LoVo (cell line): Measurements from ENCODE around the gene COL1A1.

Source experiments
- DNase-seq: peaks from one replicate; pipeline ENCODE4 v3.0.0-alpha.2; 2016; ENCODE audit warnings: low spot score

COL1A1 gene

DNA sequence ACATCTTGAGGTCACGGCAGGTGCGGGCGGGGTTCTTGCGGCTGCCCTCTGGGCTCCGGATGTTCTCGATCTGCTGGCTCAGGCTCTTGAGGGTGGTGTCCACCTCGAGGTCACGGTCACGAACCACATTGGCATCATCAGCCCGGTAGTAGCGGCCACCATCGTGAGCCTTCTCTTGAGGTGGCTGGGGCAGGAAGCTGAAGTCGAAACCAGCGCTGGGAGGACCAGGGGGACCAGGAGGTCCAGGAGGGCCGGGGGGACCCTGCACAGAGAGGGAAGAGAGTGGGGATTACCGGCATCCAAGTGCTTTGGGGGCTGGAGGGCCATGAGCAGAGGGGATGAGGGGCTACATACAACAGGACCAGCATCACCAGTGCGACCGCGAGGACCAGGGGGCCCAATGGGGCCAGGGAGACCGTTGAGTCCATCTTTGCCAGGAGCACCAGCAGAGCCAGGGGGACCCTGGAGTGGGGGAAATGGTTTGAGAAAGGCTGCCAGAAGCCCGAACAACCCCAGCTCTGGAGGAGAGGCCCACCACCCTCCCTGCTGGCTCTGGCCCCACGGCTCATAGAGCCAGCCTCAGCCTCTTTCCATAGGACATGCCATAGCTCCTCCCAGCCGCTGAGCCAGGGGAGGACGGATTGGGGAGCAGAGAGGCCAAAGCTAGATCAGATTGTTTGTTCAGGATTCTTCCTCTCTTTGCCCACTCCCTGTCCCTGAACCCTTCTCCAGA lies 14.6 kb downstream of the COL1A1 start:
- DNase-seq = no peak

DNA sequence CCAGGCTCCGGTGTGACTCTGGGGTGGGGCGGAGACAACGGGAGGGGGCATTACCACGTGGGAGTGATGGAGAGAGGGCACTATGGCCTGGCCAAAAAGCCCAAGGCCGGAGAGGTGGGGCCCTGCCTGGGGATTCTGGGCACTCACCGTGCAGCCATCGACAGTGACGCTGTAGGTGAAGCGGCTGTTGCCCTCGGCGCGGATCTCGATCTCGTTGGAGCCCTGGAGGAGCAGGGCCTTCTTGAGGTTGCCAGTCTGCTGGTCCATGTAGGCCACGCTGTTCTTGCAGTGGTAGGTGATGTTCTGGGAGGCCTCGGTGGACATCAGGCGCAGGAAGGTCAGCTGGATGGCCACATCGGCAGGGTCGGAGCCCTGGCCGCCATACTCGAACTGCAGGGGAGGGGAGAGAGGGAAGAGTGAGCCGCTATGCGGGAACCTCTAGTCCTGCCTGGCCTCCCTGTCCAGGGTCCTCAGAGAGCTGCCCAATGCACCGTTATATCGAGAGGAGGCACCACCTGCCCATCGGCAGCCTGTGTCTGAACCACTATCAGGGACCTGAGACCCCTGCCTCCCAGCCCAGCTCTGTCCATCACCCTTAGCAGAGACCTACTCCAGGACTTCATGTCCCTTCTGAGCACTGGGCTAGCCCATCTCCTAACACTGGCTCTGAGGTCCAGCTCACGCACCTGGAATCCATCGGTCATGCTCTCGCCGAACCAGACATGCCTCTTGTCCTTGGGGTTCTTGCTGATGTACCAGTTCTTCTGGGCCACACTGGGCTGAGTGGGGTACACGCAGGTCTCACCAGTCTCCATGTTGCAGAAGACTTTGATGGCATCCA lies 15.6 kb downstream of the COL1A1 start:
- no peak for DNase-seq

DNA sequence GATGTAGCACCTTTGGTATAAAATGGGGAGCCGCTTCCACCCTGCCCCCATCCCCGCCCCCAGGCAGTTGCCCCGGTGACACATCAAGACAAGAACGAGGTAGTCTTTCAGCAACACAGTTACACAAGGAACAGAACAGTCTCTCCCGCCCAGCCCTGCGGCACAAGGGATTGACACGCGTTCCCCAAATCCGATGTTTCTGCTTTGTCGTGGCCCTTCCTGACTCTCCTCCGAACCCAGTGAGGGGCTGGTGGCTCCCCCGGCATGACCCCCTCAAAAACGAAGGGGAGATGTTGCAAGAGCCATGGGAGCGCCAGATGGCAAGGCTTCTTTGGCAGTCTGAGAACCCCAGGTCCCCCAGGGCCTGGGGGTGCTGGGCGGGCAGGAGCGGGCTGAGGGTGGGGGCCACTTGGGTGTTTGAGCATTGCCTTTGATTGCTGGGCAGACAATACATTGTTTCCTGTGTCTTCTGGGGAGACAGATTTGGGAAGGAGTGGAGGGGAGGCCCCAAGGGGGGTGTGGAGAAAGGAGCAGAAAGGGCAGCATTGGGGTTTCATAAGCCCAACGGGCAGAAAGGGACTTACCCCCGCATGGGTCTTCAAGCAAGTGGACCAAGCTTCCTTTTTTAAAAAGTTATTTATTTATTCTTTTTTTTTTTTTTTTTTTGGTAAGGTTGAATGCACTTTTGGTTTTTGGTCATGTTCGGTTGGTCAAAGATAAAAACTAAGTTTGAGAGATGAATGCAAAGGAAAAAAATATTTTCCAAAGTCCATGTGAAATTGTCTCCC lies 16.6 kb downstream of the COL1A1 start:
- no peak for DNase-seq

DNA sequence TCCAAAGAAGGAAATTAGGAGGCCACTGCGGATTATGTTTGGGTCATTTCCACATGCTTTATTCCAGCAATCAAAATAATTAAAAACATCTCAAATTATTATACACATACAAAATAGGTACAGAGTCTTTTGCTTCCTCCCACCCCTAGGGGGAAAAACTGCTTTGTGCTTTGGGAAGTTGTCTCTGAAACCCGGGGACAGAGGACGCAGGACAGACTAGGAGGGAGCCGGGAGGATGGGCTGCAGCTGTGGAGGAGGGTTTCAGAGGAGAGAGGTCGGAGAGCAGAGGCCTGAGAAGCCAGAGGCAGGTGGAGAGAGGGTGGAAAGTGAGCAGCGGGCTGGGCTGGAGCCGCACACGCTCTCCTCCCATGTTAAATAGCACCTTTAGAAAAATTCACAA lies 17.4 kb downstream of the COL1A1 start:
- no peak for DNase-seq

DNA sequence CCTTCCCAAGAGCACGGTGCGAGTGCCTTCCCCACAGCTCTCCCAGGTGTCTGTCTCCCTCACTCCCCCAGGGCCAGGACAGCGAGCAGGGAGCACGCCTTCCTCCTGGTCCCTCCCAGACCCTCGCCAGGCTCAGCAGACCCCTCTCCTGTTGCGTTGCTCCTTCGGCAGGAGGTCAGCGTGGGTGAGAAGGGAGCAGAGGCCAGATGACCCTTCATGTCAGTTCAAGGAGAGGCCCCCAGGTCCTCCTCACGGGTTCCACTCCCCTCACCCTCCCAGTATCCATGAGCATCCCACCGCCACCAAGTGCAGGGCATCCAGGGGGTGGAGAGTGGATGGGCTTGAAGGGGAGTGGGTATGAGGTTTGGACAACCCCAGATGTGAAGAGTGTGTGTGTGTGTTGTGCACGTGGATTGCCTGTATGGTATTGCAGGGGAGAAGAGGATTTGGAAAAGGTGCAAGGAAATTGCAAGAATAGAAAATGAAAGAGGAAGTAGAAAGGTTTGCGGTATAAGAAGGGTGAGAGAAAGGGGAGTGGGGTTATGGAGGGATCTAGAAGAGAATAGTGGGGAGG lies 17.9 kb downstream of the COL1A1 start:
- DNase-seq = no peak

DNA sequence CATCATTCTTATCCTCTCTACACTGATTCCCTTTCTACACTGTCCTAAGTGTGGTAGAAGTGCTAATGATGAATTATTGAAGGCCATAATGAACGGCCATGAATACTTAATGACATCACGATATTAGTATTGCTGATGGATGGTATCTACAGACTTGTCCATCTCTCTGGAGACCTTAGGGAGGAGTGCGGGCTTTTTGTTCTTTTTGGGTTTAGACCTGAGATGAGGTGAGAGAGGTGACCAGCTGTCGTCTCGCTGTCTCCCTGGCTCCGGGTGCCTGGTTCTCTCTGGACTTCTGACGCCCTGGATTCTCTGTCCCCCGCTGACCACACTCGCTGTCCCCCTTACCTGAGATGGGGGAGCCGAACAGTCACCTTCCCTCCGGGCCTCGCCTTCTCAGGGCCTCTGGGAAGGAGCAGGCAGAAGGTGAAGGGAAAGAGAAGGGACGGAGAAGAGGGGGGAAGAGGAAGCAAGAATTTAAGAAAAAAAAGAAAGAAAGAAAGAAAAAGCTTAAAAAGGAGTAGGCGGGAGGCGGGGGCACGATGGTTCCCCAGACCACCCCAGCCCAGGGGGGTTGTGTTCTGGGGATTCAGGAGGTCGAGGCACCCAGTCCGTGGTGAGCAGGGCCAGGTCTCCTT lies 18.5 kb downstream of the COL1A1 start:
- no peak for DNase-seq

DNA sequence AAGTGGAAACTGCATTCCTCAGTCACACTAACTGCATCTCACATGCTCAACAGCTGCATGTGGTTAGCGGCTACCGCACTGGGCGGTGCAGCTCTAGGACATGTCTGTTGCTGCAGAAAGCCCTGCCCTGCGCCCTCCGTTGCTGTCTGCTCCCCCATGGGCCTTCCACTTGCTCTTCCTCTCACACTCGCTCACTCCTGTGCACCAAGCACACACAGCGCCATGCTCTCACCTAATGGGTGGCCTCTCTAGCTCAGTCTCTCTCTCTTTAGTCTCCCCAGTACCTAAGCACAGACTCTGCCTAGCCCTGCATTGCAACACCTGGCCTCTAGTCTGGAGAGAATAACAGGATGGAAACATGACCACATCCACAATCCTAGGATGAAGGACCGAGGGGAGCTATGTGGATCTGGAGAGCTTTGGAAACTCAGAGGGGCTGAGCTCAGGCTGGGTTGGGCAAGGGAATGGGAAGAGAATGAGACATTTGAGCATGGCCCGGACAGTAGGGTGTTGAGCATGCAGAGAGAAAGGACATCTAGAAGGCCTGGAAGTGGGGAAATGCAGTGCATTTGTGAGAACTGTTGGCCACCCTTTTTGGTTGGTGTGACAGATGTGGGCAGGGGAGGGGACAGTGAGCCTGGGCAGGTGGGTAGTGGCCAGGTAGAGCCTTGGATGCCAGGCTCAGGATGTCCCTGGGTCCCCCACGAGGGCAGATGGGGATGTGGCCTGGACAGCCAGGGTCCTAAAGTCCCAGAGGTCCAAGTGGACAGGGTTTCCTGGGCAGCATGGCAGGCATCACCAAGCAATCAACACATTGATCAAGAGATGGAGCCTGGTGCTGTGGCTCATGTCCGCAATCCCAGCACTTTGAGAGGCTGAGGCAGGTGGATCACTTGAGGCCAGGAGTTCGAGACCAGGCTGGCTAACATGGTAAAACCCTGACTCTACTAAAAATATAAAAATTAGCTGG lies 19.6 kb downstream of the COL1A1 start:
- DNase-seq = no peak

DNA sequence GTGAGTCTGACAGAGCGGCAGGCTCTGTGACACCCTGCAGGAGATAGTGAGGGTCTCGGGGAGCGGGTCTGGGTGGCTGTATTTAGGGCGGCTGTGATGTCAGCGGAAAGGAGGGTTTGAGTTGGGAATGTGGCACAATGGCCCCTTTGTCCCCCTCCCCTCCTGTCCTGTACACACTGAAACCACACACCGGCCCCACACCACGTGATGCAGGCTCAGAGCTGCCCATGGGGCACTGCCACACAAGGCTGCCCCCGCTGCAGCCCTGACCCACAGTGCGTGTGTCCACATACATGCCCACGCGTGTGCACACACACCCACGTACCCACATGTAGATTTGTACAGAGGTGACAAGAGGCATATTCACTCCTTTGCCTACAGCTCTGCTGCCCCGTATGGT lies 20.3 kb downstream of the COL1A1 start:
- DNase-seq = no peak

DNA sequence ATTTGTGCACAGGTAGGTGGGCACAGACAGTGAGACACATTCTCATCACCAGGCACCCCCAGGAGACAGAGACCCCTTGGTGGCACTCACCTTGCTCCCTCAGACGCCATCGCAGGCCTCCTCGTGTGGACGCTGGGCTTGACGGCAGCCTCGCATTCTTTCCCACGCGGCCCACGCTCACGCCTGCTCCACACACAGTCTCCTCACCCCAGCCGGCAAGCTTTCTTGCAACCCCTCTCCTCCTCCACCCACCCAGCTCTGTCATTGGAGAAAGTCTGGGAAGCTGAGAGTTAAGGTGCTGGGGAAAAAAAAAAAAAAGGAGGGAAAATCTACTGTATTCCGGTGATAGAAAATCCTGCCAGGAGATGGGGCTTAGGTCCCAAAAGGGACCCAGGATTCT lies 20.8 kb downstream of the COL1A1 start:
- DNase-seq = no peak

DNA sequence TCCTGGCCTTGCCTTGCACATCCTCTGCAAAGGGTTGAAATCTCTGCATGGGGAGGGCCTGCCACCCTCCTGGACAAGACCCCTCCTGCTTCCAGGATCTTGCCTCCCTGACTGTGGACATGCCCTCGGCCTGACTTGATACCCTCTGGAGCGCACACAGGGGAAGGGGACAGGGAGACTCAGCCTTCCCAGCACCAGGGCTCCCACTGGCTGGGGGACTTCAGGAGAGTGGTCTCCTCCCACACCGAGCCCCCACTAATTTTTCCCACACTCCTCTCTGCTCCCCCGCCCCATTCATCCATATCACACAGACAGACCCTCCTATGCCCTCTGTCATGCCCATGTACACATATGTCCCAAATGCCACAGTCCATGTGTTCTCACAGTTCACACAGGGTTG lies 21.3 kb downstream of the COL1A1 start:
- no peak for DNase-seq

DNA sequence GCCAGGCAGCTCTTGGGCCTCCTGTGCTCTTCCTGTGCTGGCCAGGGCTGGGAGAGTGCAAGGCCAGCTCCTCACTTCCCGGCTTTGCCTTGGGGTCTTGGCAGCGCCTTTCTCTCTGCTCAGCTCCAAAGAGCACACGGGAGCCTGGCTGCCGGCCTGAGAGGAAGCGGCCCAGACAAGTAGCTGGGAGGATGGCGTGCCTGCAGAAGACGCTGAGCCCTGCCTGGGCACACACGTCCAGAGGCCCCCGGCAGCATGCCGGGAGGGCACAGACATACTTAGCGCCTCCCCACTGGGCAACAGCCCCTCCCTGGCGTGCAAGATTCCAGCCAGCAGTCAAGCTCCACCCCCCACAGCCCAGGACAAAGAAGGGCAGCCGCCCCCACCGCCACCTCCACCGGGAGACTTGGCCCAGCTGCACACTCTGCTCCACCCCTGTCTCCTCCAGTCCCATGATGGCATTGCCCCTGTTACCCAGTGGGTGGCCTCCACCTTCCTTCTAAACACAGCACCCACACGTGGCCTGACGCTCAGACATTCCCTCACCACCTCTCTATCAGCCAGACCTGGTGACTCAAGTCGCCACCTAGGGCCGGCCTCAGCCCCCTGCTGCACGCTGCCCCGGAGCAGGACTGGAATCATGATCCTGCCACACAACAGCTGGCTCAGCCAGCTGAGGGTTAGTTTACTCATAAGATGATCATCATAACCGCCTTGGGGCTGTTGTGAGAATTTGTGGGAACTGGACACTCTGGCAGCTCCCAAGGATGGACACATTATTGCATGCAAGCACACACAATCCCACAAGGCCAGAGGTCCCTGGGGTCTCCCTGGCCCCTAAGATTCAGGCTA lies 23.2 kb downstream of the COL1A1 start:
- DNase-seq = peak; percentile 54

DNA sequence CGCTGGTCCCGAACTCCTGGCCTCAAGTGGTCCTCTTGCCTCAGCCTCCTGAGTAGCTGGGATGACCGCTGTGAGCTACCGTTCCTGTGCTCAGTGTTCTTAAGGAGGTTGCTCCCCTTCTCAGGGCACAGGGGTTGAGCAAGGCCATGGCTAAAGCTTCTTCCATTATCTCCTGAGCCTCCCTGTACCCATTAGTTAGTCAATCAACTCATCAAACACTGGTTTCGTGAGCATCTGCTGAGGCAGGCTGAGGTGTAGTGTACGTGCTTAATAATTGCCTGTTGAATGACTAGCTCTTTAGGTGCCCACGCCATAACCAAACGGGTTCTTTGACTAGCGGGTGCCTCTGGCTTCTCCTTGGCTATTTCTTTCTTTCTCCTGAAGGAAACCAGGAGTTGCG lies 24.0 kb downstream of the COL1A1 start:
- DNase-seq = no peak

DNA sequence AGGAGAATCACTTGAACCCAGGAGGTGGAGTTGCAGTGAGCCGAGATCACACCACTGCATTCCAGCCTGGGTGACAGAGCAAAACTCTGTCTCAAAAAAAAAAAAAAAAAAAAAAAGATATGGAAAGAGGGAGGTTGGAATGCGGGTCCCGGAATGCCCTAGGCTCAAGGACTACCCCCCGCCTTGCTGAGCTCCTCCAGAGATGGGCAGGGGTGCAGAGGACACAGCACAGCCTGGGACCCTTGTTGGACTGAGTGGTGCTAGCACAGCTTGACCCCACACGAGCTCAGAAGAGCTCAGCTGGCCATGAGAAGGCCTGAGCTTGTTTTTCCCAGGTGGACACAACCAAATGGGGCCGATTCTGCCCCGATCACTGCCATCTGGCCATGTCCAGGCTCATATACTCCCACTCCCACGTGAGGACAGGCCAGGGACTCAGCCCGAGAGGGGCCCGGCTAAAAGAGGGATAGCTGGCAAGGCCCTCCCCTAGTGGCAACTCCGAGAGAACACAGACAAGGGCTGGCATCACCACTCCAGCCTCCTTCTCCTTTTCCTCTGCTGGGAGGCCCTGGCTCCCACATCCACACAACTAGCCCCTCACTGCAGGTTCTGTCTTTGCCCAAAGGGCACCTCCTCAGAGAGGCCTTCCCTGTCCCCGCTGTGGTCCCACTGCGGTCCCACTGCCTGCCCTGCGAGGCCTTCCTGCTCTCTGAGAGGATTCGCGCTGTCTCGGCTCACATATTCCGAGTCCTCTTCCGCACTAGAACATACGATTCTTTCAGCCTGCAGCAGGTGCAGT lies 24.7 kb downstream of the COL1A1 start:
- DNase-seq = no peak

DNA sequence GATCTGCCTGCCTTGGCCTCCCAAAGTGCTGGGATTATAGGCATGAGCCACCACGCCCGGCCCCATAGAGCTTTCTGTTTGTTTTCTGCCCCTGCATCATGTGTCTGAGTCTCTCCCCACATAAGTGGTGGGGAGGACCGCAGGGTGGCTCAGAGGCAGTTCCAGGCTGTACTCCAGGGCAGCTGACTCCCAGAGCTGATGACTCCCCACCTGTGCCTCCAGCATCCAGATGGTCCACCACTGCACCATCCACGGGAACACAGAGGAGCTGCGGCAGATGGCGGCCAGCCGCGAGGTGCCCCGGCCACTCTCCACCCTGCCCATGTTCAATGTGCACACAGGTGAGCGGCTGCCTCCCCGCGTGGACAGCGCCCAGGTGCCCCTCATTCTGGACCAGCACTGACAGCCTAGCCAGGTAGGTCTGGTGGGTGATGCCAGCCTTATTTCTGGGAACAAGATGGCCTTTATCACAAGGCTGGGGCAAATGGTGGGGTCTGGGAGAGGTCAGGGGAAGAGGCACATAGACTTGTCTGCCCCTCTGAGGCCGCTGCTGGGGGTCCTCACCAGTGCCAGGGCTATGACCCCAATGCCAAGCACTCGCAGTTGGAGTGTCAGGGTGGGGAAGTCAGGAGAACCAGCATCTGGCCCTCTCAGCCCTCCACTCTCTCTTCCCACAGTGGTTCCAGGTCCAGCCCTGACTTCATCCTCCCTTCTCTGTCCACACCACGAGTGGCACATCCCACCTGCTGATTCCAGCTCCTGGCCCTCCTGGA lies 26.2 kb downstream of the COL1A1 start:
- no peak for DNase-seq

DNA sequence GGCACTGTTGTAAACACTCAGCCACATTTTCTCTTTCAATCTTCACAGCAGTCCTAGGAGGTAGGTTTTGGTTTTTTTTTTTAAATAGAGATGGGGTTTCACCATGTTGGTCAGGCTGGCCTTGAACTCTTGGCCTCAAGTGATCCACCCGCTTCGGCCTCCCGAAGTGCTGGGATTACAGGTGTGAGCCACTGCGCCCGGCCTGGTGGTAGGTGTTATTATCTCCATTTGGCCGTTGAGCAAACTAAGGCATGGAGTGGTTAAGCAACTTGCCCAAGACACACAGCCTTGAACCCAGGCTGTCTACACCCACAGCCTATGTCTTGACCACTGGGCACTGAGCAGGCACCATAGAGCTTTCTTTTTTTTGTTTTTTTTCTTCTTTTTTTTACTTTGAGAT lies 27.0 kb downstream of the COL1A1 start:
- no peak for DNase-seq

DNA sequence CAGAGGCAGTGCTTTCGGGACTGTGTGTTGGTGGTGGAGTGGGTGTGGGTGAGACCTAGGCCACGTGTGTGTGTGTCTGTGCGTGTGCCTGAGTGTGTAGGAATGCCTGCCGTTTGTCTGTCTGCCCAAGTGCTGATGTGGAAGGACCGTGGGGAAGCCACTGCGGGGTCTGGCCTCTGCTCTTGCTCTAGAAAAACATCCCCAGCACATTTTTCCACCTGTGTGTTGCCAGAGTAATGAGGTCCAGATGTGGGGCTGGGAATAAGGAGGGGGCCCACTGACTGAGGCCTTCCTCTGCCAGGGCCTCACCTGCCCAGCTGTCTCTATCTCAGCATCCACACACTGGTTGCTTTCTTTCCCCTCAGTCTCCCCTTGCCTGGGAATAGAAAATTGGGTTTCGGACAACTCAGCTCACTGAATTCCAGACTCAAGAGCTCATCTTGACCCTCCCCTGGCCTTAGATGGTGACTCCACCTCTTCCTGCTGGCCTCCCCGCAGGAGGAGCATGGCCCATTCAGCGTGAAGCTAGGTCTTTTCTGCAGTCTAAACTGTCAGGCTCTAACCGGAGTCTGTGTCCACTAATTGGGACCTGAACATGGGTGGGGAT lies 28.0 kb downstream of the COL1A1 start:
- DNase-seq = no peak

DNA sequence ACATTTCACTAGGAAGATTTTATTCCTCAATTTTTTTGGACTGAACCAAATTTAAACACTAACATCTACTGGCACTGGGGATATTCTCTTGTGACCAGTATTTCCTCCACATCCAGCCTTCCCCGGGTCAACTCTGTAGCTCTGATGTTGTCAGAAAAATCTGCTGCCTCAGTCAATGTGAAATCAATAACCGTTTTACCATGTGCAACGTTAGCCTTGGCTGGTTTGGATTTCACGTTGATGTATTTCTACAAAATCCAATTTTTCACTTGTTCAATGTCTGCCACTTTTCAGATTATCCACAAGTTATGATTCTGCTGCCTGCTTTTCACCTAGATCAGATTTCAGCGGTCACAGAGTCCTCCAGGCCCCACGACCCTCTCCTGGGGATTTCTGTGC lies 28.5 kb downstream of the COL1A1 start:
- no peak for DNase-seq

DNA sequence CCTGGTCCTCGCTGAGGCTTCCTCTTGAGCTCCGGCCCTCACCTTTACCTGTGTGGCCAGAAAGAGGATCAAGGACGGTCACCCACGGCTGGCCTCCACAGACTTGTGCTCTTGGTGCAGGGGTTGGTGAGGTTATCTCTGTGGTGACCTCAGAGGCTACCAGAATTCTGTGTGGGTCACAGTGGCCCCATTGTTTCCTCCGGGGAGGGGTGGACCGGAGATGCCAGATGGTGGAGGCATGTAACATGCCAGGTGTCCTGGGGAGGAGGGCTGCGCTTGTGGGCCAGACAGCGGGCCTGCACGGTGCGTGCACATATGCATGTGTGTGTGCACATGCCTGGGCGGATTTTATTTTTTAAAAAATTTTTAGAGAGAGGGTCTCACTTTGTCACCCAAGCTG lies 29.3 kb downstream of the COL1A1 start:
- DNase-seq = no peak
